Neural crest cell (in vitro differentiated cells): Measurements from ENCODE around the gene EPN2. TPM values are rescaled to one million over a fixed set of nuclear protein-coding genes. Genes with fewer than 3 reads are reported as not detected.

Experiments used
- DNase-seq: peaks from one replicate; pipeline ENCODE4 v3.0.0; 2021; ENCODE audit warnings: low read depth, mixed read lengths, low spot score
- H3K27ac Mint-ChIP-seq: one replicate; pipeline ENCODE4 v1.8.0; 2021; ENCODE audit warnings: mild to moderate bottlenecking, mixed read lengths; ENCODE audit not compliant: unreplicated experiment
- H3K27me3 Mint-ChIP-seq: 2 replicates; pipeline ENCODE4 v1.8.0; 2021; ENCODE audit warnings: low read depth, mild to moderate bottlenecking, mixed read lengths
- H3K36me3 Mint-ChIP-seq: 2 replicates; pipeline ENCODE4 v1.8.0; 2021; ENCODE audit warnings: low read depth, mild to moderate bottlenecking, mixed read lengths
- H3K4me1 Mint-ChIP-seq: 2 replicates; pipeline ENCODE4 v1.8.0; 2021; ENCODE audit warnings: mixed read lengths
- H3K4me3 Mint-ChIP-seq: one replicate; pipeline ENCODE4 v1.8.0; 2021; ENCODE audit warnings: mild to moderate bottlenecking, mixed read lengths
- H3K9me3 Mint-ChIP-seq: 2 replicates; pipeline ENCODE4 v1.8.0; 2021; ENCODE audit warnings: mixed read lengths
- CTCF ChIP-seq: fragments of 200-600 bp; sonication (generic); conservative IDR thresholded peaks from 2 replicates; pipeline ENCODE4 v1.5.0; 2021; ENCODE audit warnings: antibody characterized with exemption, mild to moderate bottlenecking
- total RNA-seq: library from RNA; stranded (reverse); gene quantifications from 2 replicates; pipeline ENCODE4 v1.2.1, GENCODE V29; 2021

Gene EPN2
- total RNA-seq, 1 donor from 2014 or later = 45.5 TPM

GRCh38 chr17:19359856-19360255, 122.7 kb downstream of the EPN2 start:
- peaks cover 3% of the 10 kb centered on the region for H3K27me3 Mint-ChIP-seq
- no peak for DNase-seq
- no peak for TF ChIP-seq CTCF

GRCh38 chr17:19360772-19361171, 123.6 kb downstream of the EPN2 start:
- H3K4me3 Mint-ChIP-seq = peak overlapping the region; percentile 91
- H3K36me3 Mint-ChIP-seq = no peaks in the 10 kb centered on the region
- peaks cover 3% of the 10 kb centered on the region for H3K27me3 Mint-ChIP-seq
- no peak for DNase-seq
- no peaks in the 10 kb centered on the region for H3K9me3 Mint-ChIP-seq
- H3K27ac Mint-ChIP-seq = peak overlapping the region; percentile 64
- TF ChIP-seq CTCF = no peak
- peaks cover 16% of the 10 kb centered on the region for H3K4me1 Mint-ChIP-seq

More at GRCh38 chr17:19359856-19360255, 122.7 kb downstream of the EPN2 start:
- Mint-ChIP-seq H3K4me1 (peaks cover 16% of the 10 kb centered on the region), H3K36me3 (no peaks in the 10 kb centered on the region), H3K27ac (no peak overlapping the region), H3K4me3 (peak overlapping the region; percentile 2), H3K9me3 (no peaks in the 10 kb centered on the region)

- Mint-ChIP-seq H3K4me1 (peaks cover 16% of the 10 kb centered on the region), H3K36me3 (no peaks in the 10 kb centered on the region), H3K4me3 (peak overlapping the region; percentile 91), H3K9me3 (no peaks in the 10 kb centered on the region), H3K27me3 (peaks cover 3% of the 10 kb centered on the region), H3K27ac (peak overlapping the region; percentile 75)
- no peak for DNase-seq
- TF ChIP-seq CTCF = no peak
These were observed 124.2 kb downstream of the EPN2 start for GRCh38 chr17:19361326-19361725.

- Mint-ChIP-seq H3K36me3 (no peaks in the 10 kb centered on the region), H3K27ac (no peak overlapping the region)
- no peak for TF ChIP-seq CTCF
These were observed 124.7 kb downstream of the EPN2 start for GRCh38 chr17:19361944-19362276.

GRCh38 chr17:19362277-19363113, 125.3 kb downstream of the EPN2 start, which contains the start of gene B9D1:
TSS of gene B9D1 (minus strand) at chr17:19362723. CDS start at chr17:19362569, 154 bp downstream.
- Mint-ChIP-seq H3K36me3 (no peaks in the 10 kb centered on the region), H3K9me3 (no peaks in the 10 kb centered on the region), H3K27ac (peak within 1 kb of the TSS; percentile 90), H3K4me1 (peaks cover 16% of the 10 kb centered on the region), H3K27me3 (peaks cover 3% of the 10 kb centered on the region), H3K4me3 (peak within 1 kb of the TSS; percentile 97)
- DNase-seq = peak; percentile 97
- TF ChIP-seq CTCF = peak; percentile 99

More at GRCh38 chr17:19361944-19362276, 124.7 kb downstream of the EPN2 start:
- no peaks in the 10 kb centered on the region for H3K9me3 Mint-ChIP-seq
- peaks cover 3% of the 10 kb centered on the region for H3K27me3 Mint-ChIP-seq
- H3K4me3 Mint-ChIP-seq = peak overlapping the region; percentile 91
- peaks cover 16% of the 10 kb centered on the region for H3K4me1 Mint-ChIP-seq
- no peak for DNase-seq
